ENCODE results near the gene IL11.

DNA sequence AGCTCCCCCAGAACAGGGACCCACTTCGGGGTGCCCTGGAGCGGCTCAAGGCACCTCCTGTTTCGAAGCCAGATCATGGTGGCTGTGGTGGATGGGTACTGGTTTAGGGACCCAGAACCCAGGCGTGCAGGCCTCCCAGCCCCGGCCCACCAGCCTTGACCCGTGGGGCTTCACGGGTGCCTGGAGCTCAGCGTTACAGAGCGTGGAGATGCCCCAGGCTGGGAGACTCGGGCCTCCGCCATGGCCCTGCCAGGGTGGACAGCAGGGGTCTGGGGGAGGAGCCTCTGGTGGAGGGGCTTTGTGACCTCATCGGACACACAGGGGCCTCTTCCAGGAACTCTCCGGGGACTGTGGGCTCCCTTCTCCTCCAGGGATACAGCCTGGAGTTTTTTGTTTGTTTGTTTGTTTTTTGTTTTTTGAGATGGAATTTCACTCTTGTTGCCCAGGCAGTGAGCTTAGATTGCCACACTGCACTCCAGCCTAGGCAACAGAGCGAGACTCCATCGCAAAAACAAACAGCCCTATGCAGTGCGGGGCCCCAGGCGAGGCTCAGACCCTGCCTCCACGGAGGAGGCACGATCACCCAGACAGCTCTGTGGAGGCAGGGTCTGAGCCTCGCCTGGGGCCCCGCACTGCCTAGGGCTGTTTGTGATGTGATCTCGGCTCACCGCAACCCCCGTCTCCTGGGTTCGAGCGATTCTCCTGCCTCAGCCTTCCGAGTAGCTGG is 7.1 kb downstream of the IL11 start, which contains the start of gene GARIN5B:
- TF ChIP-seq, protein P1, sequence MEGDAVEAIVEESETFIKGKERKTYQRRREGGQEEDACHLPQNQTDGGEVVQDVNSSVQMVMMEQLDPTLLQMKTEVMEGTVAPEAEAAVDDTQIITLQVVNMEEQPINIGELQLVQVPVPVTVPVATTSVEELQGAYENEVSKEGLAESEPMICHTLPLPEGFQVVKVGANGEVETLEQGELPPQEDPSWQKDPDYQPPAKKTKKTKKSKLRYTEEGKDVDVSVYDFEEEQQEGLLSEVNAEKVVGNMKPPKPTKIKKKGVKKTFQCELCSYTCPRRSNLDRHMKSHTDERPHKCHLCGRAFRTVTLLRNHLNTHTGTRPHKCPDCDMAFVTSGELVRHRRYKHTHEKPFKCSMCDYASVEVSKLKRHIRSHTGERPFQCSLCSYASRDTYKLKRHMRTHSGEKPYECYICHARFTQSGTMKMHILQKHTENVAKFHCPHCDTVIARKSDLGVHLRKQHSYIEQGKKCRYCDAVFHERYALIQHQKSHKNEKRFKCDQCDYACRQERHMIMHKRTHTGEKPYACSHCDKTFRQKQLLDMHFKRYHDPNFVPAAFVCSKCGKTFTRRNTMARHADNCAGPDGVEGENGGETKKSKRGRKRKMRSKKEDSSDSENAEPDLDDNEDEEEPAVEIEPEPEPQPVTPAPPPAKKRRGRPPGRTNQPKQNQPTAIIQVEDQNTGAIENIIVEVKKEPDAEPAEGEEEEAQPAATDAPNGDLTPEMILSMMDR (IDR thresholded peaks at IDR 0.05), result no peak
- TF ChIP-seq POLR2A (IDR thresholded peaks at IDR 0.05), result no peak

Measured in testis (tissue), 2 donors.